Brain microvascular endothelial cell (primary cell): ENCODE data around the gene SCAMP2.

Experiments used
- DNase-seq: peaks from one replicate; pipeline ENCODE4 v3.0.0-alpha.2; 2020
- H3K27ac ChIP-seq: fragments of 250-450 bp; sonication (Bioruptor Pico); 2 replicates; pipeline ENCODE4 v1.5.1; 2020; ENCODE audit warnings: mild to moderate bottlenecking, moderate library complexity
- H3K27me3 ChIP-seq: fragments of 250-450 bp; sonication (Bioruptor Pico); replicated peaks from 2 replicates; pipeline ENCODE4 v1.5.1; 2020; ENCODE audit warnings: mild to moderate bottlenecking
- H3K36me3 ChIP-seq: fragments of 250-450 bp; sonication (Bioruptor Pico); replicated peaks from 2 replicates; pipeline ENCODE4 v1.5.1; 2020; ENCODE audit warnings: mild to moderate bottlenecking
- H3K4me3 ChIP-seq: 2 replicates; pipeline ENCODE4 v1.5.1; 2011; ENCODE audit warnings: low read depth, mild to moderate bottlenecking, control low read depth, low read length, moderate library complexity
- in situ Hi-C: cut with HindIII; loops from 2 replicates; pipeline ENCODE4 v1.10.0; 2017; ENCODE audit warnings: low sequenced_read_pairs, low pct_ligation_motif_present
- TF ChIP-seq, protein P1 (sequence below): IDR thresholded peaks from 2 replicates; pipeline ENCODE4 v1.5.1; 2011; ENCODE audit warnings: low read depth, mild to moderate bottlenecking, moderate library complexity, low read length, control low read depth, inconsistent platforms; ENCODE audit errors: missing control alignments

SCAMP2 gene

DNA sequence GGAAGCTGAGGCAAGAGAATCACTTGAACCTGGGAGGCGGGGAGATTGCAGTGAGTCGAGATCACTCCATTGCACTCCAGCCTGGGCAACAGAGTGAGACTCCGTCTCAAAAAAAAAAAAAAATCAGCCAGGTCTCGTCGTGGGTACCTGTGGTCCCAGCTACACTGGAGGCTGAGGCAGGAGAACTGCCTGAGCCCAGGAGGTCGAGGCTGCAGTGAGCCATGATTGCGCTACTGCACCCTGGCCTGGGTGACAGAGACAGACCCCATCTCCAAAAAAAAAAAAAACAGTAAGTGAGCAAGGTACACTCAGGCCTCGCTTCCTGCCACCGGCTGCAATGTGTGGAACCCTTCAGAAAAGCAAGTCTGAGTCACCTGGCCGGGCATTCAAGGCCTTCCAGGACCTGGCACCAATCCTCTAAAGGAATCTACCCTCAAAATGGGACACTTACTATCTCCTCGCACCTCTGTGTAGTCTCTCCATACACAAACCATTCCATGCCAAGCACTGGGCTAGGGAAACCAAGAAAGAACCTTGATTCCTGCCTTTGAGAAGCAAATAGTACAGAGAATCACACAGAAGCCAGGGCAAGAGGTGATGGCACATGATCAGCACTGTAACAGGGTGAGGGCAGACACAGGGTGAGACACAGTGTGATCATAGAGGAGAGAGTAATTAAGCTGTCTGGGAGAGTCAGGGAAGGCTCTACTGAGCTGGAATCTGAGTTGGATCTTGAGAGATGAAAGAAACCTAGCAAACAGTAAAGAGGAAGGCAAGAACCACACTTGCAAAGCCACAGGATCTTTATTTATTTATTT is 9.7 kb downstream of the SCAMP2 start:
- no peak for DNase-seq
- H3K27ac ChIP-seq, result no peak overlapping the region
- H3K27me3 ChIP-seq, result no peaks in the 10 kb centered on the region
- H3K4me3 ChIP-seq, result no peak overlapping the region
- peaks cover 2% of the 10 kb centered on the region for H3K36me3 ChIP-seq
- TF ChIP-seq, protein P1, sequence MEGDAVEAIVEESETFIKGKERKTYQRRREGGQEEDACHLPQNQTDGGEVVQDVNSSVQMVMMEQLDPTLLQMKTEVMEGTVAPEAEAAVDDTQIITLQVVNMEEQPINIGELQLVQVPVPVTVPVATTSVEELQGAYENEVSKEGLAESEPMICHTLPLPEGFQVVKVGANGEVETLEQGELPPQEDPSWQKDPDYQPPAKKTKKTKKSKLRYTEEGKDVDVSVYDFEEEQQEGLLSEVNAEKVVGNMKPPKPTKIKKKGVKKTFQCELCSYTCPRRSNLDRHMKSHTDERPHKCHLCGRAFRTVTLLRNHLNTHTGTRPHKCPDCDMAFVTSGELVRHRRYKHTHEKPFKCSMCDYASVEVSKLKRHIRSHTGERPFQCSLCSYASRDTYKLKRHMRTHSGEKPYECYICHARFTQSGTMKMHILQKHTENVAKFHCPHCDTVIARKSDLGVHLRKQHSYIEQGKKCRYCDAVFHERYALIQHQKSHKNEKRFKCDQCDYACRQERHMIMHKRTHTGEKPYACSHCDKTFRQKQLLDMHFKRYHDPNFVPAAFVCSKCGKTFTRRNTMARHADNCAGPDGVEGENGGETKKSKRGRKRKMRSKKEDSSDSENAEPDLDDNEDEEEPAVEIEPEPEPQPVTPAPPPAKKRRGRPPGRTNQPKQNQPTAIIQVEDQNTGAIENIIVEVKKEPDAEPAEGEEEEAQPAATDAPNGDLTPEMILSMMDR, result no peak
- in situ Hi-C loops, result no loop called here

DNA sequence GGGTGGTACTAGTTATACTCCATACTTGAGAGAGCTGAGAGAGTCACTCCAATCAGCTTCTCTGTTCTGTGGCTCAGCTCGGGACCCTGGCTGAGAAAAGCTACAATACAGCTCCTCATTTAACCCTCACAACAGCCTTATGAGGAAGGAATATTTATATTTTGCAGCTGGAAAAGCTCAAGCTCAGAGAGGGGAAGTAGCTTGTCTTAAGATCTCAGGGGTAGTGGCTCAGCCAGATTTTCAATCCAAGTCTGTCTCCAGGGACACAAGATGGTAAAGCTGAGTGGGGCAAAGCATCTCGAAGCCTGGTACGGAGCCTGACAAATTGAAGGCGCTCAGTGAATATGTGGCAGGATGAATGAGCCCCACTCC is 14.8 kb downstream of the SCAMP2 start:
- no peak for DNase-seq
- Histone ChIP-seq H3K36me3 (no peaks in the 10 kb centered on the region), H3K27me3 (no peaks in the 10 kb centered on the region), H3K27ac (no peak overlapping the region), H3K4me3 (no peak overlapping the region)
- TF ChIP-seq, protein P1, result no peak
- in situ Hi-C loops, result no loop called here

DNA sequence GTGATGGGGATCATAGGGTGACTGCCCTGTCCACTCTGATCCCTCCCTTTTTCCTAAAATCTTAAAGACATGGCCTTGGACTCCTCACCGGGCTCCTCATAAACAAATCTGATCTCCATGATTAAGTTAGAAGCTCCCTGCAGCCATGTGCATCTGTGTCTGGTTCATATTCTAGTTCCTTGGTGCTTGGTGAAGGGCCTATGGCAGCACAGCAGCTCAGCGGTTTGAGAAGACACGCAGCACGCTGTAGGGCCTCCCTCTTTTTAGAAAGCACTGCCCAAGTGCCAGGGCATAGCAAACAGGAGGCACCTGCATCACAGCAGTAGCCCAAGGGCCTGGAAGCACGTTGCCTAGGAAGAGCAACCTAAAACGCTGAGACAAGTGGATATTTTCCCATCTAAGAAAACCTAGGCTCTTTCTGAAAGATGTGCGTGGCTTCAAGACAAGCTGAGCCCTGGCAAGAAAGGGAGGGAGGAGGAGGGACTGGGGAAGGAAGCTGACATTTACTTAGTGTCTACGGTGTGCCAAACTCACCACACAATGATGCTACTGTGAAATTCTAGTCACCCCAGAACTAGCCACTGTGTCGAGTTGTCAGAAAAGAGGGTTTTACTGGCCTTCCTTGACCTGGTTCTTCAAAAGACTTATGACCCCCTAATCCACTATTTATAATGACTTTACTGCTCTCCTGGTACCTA is 15.3 kb downstream of the SCAMP2 start:
- Histone ChIP-seq H3K36me3 (peaks cover 3% of the 10 kb centered on the region), H3K4me3 (no peak overlapping the region), H3K27me3 (no peaks in the 10 kb centered on the region), H3K27ac (no peak overlapping the region)
- no peak for DNase-seq
- in situ Hi-C loops, result no loop called here
- TF ChIP-seq, protein P1, result no peak

DNA sequence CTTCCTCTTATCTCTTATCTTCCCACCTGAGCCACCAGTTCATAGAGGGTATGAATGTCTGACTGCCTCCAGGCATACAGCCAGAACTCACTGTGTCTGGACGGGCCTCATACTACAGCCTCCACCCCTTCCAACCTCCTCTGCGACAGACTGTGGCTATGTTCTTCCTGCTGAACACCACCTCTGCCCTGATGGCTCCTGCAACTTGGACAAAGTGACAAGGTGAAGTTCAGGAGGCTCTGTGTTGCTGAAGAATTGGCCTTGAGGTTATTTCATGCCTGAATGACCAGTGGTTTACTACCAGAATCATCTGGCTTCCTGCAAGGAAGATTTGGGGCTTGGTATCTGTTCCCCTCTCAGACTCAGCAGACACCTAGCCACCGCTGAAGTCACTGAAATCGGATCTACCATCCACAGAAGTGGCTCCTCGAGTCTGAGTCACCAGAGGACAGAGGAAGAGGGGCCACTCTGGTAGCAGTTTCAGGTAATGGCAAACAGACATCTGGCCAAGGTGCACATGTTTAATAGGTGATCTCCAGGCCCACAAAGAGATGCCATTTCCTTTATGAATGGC is 16.0 kb downstream of the SCAMP2 start:
- no peak for DNase-seq
- Histone ChIP-seq H3K36me3 (peaks cover 5% of the 10 kb centered on the region), H3K4me3 (no peak overlapping the region), H3K27me3 (no peaks in the 10 kb centered on the region), H3K27ac (no peak overlapping the region)
- in situ Hi-C loops, result no loop called here
- TF ChIP-seq, protein P1, result no peak

DNA sequence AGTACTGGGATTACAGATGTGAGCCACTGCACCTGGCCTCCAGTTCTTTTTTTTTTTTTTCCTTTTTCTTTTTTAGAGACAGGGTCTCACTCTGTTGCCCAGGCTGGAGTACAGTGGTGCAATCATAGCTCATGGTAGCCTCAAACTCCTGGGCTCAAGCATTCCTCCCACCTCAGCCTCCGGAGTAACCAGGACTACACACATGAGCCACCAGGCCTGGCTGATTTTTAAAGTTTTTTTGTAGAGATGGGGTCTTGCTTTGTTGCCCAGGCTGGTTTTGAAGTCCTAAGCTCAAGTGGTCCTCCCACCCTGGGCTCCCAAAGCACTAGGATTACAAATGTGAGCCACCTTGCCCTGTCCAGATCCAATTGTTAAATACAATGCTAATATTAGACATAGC is 16.6 kb downstream of the SCAMP2 start:
- Histone ChIP-seq H3K27me3 (no peaks in the 10 kb centered on the region), H3K4me3 (no peak overlapping the region), H3K27ac (no peak overlapping the region), H3K36me3 (peaks cover 8% of the 10 kb centered on the region)
- in situ Hi-C loops, result no loop called here
- TF ChIP-seq, protein P1, result no peak
- DNase-seq, result no peak
